PFSK-1 (cell line): ENCODE measurements around the gene RYK.

Experiments
- FOXP2 ChIP-seq: optimal IDR thresholded peaks from 2 replicates; pipeline ENCODE3; 2011; ENCODE audit warnings: borderline replicate concordance, control low read depth, inconsistent platforms; ENCODE audit not compliant: insufficient read depth; ENCODE audit errors: extremely low read length, extremely low read depth
- POLR2AphosphoS5 ChIP-seq: IDR thresholded peaks from 2 replicates; pipeline ENCODE4 v1.6.1; 2012; ENCODE audit warnings: low read depth, mild to moderate bottlenecking, control low read depth, low read length, moderate library complexity
- REST ChIP-seq, 2 experiments: IDR thresholded peaks; 2 replicates each; pipeline versions ENCODE4 v1.6.1 to v1.8.0; 2011 to 2012; ENCODE audit warnings: low read depth in 2 of 2, low read length in 2 of 2, control low read depth in 1 of 2, inconsistent platforms in 1 of 2, mild to moderate bottlenecking in 1 of 2, moderate library complexity in 1 of 2; ENCODE audit not compliant: insufficient read depth in 1 of 2
- SIN3A ChIP-seq: IDR thresholded peaks from 2 replicates; pipeline ENCODE4 v1.6.1; 2012; ENCODE audit warnings: mild to moderate bottlenecking, low read length, moderate library complexity, borderline replicate concordance; ENCODE audit not compliant: insufficient read depth
- TAF1 ChIP-seq: IDR thresholded peaks from 2 replicates; pipeline ENCODE4 v1.6.1; 2012; ENCODE audit warnings: low read length, control low read depth, borderline replicate concordance; ENCODE audit not compliant: insufficient read depth

RYK gene

GRCh38 chr3:134287512-134287911 lies 36.9 kb upstream of the RYK start:
- no peak for TF ChIP-seq REST (IDR thresholded peaks at IDR 0.05; ENCODE audit: insufficient read depth in 1 of 2, low read depth in 2 of 2, low read length in 2 of 2)
- no peak for TF ChIP-seq TAF1
- TF ChIP-seq POLR2AphosphoS5: no peak
- TF ChIP-seq SIN3A: no peak
- no peak for TF ChIP-seq FOXP2

GRCh38 chr3:134284438-134284837 lies 33.8 kb upstream of the RYK start:
- TF ChIP-seq REST (IDR thresholded peaks at IDR 0.05; ENCODE audit: insufficient read depth in 1 of 2, low read depth in 2 of 2, low read length in 2 of 2): no peak
- TF ChIP-seq FOXP2: no peak
- no peak for TF ChIP-seq TAF1
- TF ChIP-seq SIN3A: no peak
- no peak for TF ChIP-seq POLR2AphosphoS5

- TF ChIP-seq FOXP2: no peak
- no peak for TF ChIP-seq SIN3A
- no peak for TF ChIP-seq REST (IDR thresholded peaks at IDR 0.05; ENCODE audit: insufficient read depth in 1 of 2, low read depth in 2 of 2, low read length in 2 of 2)
Observed at GRCh38 chr3:134282659-134283047, 32.0 kb upstream of the RYK start.

- TF ChIP-seq TAF1 (no peak), FOXP2 (no peak)
Observed at GRCh38 chr3:134281912-134282658, 31.4 kb upstream of the RYK start.

- TF ChIP-seq SIN3A (no peak), REST (IDR thresholded peaks at IDR 0.05; ENCODE audit: insufficient read depth in 1 of 2, low read depth in 2 of 2, low read length in 2 of 2) (no peak)
Observed at GRCh38 chr3:134279466-134279865, 28.8 kb upstream of the RYK start.
